ENCODE results near the gene DPPA3.
"Not testable (repeated sequence)": the region's sequence is repeated elsewhere in the genome, so short reads cannot be mapped to it uniquely, and the experiment has no call there.

The DPPA3 gene

DNA sequence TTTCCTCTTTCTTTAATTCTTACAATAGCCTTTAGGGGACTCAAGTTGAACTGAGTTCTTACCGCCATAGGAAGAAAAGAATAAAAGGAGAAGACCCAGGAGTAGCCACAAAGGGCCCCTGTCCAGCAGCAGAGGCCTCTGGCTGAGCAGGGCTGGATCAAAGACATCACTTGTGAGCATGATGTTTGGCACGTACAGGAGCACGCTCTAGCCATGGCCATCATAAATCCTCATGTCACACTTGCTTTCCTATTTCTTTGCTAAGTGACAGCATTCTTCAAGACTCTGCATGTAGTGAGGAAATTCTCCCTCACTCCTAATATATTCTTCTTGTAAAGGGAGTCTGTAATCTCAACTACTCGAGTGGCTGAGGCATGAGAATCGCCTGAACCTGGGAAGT, 20.3 kb downstream of the DPPA3 start:
- no peak for DNase-seq

DNA sequence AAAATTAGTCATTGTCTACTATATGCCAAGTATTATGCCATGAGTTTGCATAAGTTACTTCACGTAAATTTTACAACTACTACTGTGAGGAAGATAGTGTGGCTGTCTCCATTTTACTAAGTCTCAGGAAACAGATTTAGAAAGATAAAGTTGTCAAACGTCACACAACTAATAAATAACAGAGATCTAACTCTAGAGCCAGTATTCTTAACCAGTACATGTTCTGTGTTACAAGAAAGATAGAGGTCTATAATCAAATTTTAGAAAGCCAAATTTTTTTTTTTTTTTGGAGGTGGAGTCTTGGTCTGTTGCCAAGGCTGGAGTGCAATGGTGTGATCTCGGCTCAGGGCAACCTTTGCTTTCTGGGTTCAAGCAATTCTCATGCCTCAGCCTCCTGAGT, 21.8 kb downstream of the DPPA3 start:
- no peak for DNase-seq

DNA sequence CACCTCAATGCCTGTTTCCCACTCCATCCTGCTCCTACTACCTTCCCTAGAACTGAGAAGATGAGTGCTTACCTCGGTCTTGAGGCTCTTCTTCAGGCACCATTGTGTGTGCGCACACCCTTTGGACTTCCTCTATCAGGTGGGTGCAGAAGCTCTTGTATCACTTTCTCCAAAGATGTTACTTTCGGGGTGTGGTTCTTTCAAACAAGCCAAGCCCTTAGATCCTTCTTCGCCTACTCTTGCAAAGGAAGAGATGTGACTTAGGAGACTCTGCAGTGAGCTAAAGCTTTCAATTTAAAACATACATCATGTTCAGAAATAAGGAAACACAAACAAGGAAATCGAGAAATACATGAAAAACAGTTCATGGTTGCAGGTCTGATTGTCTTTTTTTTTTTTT, 36.0 kb downstream of the DPPA3 start, which contains the start of gene CLEC4C:
TSS of gene CLEC4C (minus strand) at position 130 of the 400 bp plus-strand sequence. CDS start at position 103, 27 bp downstream.
- DNase-seq: no peak

DNA sequence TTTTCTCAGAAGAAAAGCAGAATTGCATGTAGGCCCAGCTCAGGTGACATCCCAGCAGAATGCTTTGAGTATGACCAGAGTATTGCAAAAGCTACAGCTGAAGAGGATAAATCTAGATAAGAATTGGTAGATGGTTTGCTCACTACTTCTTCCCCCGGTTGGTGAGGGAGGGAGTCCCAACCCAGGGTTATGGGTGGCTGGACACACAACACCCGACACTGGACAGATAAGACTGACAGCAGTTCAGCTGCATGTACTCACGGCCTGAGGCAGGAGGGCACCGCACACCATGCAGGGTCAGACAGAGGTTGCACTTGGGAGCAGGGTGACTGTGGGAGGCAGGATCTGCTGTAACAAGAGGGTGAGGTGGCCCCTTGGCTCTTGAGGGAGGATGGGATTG, 37.6 kb downstream of the DPPA3 start:
- no peak for DNase-seq

DNA sequence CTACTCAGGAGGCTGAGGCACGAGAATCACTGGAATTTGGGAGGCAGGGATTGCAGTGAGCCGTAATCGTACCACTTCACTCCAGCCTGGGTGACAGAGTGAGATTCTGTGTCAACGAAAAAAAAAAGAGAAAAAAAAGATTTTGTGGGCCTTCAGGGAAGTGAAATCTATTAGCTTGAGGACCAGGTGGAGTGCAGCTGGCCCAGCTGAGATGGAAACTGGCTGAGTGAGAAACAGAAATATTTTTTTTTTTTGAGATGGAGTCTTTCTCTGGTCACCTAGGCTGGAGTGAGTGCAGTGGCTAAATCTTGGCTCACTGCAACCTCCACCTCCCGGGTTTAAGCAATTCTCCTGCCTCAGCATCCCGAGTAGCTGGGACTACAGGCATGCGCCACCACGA, 38.2 kb downstream of the DPPA3 start:
- DNase-seq: no peak

DNA sequence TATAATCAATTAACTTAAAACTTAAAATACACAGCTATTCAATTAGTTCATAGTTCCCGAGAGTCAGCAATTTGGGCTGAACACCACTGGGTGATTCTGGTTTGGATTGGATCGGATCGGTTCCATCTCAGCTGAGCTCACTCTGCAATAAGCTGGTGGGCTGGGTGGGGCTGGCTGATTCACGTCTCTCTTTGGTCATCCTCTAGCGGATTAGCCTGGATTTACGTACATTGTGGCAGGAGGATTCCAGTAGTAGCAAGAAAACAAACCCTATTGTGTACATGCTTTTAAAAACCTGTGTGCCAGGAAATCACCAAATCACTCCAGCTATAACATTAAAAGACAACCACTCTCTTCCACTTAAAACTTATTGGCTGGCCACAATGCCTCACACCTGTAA, 39.1 kb downstream of the DPPA3 start:
- no peak for DNase-seq

DNA sequence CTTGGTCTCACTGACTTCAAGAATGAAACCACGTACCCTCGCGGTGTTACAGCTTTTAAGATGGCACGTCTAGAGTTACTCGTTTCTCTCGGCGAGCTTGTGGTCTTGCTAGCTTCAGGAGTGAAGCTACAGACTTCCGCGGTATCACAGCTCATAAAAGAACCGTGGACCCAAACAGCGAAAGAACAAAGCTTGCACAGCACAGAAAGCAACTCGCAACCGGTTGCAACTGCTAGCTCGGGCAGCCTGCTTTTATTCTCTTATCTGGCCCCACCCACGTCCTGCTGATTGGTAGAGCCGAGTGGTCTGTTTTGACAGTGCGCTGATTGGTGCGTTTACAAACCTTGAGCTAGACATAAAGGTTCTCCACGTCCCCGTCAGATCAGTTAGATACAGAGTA, 40.2 kb downstream of the DPPA3 start:
- no peak for DNase-seq

DNA sequence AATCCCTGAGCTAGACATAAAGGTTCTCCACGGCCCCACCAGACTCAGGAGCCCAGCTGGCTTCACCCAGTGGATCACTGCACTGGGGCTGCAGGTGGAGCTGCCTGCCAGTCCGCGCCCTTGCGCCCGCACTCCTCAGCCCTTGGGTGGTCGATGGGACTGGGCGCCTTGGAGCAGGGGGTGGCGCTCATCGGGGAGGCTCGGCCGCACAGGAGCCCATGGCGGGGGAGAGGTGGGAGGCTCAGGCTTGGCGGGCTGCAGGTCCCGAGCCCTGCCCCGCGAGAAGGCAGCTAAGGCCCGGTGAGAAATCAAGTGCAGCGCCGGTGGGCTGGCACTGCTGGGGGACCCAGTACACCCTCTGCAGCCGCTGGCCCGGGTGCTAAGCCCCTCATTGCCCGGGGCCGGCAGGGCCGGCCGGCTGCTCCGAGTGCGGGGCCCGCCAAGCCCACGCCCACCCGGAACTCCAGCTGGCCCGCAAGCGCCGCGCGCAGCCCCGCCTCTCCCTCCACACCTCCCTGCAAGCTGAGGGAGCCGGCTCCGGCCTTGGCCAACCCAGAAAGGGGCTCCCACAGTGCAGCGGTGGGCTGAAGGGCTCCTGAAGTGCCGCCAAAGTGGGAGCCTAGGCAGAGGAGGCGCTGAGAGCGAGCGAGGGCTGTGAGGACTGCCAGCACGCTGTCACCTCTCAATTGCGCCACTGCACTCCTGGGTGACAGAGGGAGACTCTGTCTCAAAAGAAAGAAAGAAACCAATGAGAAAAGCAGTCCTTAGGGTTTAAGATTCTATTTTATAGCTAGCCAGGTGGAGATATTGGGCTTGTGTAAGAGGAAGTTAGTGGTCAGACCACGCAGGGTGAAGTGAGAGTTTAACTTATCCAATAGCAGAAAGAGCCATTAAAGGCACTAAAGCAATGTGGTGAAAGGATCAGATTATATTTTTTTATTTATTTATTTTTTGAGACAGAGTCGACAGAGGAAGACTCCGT, 41.0 kb downstream of the DPPA3 start:
- DNase-seq: peak; percentile 10

DNA sequence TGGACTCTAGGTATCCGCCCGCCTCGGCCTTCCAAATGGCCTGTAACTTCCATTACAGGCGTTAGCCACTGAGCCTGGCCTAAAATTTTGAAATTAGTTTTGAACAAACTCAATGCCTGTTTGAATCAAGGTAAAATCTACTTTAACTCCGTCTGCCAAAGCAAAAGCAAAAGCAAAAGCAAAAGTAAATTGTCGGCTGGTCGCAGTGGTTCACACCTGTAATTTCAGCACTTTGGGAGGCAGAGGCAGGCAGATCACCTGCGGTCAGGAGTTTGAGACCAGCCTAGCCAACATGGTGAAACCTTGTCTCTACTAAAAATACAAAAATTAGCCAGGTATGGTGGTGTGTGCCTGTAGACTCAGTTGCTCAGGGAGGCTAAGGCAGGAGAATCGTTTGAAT, 44.4 kb downstream of the DPPA3 start:
- DNase-seq: not testable (repeated sequence)

DNA sequence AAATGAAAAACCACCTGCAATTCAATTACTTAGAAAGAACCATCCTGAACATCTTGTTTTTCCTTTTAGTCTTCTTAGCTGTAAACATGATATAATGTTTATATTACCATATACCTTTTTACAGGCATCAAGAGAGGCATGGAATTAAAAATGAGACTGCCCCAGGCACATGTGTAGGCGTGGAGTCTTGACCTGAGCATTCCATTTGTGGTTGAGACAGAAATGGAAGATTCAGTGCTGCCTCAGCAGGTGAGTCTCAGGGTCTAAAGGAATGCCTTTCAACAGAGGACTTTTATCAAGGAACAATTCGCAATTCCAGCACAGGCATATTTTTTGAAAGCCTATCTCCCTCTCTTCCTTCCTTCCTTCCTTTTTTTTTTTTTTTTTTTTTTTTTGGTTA, 45.8 kb downstream of the DPPA3 start:
- no peak for DNase-seq

DNA sequence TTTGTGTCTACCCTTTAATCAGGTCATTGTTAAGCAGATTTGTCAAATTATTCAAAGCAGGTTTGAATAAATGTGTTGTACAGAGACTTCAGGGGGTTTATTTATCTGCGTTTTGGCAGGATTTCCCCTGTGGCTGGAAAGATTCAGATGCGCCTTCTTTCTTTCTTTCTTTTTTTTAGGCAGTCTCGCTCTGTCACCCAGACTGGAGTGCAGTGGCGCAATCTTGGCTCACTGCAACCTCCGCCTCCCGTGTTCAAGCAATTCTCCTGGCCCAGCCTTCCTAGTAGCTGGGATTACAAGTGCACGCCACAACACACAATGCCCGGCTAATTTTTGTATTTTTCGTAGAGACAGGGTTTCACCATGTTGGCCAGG, 47.5 kb downstream of the DPPA3 start:
- DNase-seq: no peak

Data from activated gamma-delta T cell (primary cell).